Smooth muscle cell (in vitro differentiated cells): ENCODE measurements around the gene NAPB. TPM values are rescaled to one million over a fixed set of nuclear protein-coding genes. Genes with fewer than 3 reads are reported as not detected.

Experiments
- DNase-seq: peaks from one replicate; lab custom pipeline; 2025; ENCODE audit not compliant: unreplicated experiment; lab: John Stamatoyannopoulos, UW
- H2AFZ ChIP-seq: fragments of 200-600 bp; sonication (generic); 2 replicates; pipeline ENCODE4 v1.6.0; 2016; ENCODE audit warnings: antibody characterized with exemption, low read depth, mild to moderate bottlenecking
- H3F3A ChIP-seq: fragments of 200-600 bp; sonication (generic); 2 replicates; pipeline ENCODE4 v1.6.0; 2017; ENCODE audit warnings: antibody characterized with exemption, low read depth
- H3K27ac ChIP-seq: fragments of 200-600 bp; sonication (generic); 2 replicates; pipeline ENCODE4 v1.5.1; 2016; ENCODE audit warnings: low read depth, mild to moderate bottlenecking
- H3K27me3 ChIP-seq: fragments of 200-600 bp; sonication (generic); 2 replicates; pipeline ENCODE4 v1.6.1; 2016; ENCODE audit warnings: low read depth, mild to moderate bottlenecking
- H3K36me3 ChIP-seq: fragments of 200-600 bp; sonication (generic); 2 replicates; pipeline ENCODE4 v1.5.1; 2016; ENCODE audit warnings: low read depth
- H3K4me1 ChIP-seq: fragments of 200-600 bp; sonication (generic); 2 replicates; pipeline ENCODE4 v1.5.1; 2016; ENCODE audit warnings: low read depth
- H3K4me2 ChIP-seq: fragments of 200-600 bp; sonication (generic); 2 replicates; pipeline ENCODE4 v1.6.0; 2016; ENCODE audit warnings: mild to moderate bottlenecking
- H3K4me3 ChIP-seq: fragments of 200-600 bp; sonication (generic); 2 replicates; pipeline ENCODE4 v1.5.1; 2016; ENCODE audit warnings: mild to moderate bottlenecking
- H3K79me2 ChIP-seq: fragments of 200-600 bp; sonication (generic); 2 replicates; pipeline ENCODE4 v1.6.0; 2016; ENCODE audit warnings: low read depth, mild to moderate bottlenecking
- H3K9ac ChIP-seq: fragments of 200-600 bp; sonication (generic); 2 replicates; pipeline ENCODE4 v1.6.0; 2016; ENCODE audit warnings: low read depth
- H3K9me3 ChIP-seq: fragments of 200-600 bp; sonication (generic); replicated peaks from 2 replicates; pipeline ENCODE4 v1.5.1; 2016; ENCODE audit warnings: low read depth
- H4K20me1 ChIP-seq: fragments of 200-600 bp; sonication (generic); 2 replicates; pipeline ENCODE4 v1.6.0; 2016; ENCODE audit warnings: low read depth
- WGBS: methylation state at CpG from one replicate; pipeline ENCODE4 v1.1.7; 2016; ENCODE audit warnings: low lambda C conversion rate; 5-methylcytosine and 5-hydroxymethylcytosine counted together
- polyA plus RNA-seq: library from polyadenylated mRNA; unstranded; fragments of >200 nt; fragmentation: Nextera tagmentation; extraction: Ambion mirVana; gene quantifications from 2 replicates; pipeline ENCODE4 v1.2.1, GENCODE V29; 2016
- total RNA-seq: library from RNA; depleted of rRNA; stranded (reverse); fragments of >200 nt; gene quantifications from 2 replicates; pipeline ENCODE4 v1.2.3, GENCODE V29; 2014
- TF ChIP-seq, protein P1 (sequence below): fragments of 200-600 bp; sonication (generic); IDR thresholded peaks from 2 replicates; pipeline ENCODE4 v1.5.1; 2017; ENCODE audit warnings: borderline replicate concordance, mild to moderate bottlenecking, antibody characterized with exemption; ENCODE audit not compliant: insufficient read depth, poor library complexity, severe bottlenecking

The NAPB gene
- total and polyA plus RNA-seq, 2 experiments from 2014 or later, result 0.65 to 11.4 TPM

DNA sequence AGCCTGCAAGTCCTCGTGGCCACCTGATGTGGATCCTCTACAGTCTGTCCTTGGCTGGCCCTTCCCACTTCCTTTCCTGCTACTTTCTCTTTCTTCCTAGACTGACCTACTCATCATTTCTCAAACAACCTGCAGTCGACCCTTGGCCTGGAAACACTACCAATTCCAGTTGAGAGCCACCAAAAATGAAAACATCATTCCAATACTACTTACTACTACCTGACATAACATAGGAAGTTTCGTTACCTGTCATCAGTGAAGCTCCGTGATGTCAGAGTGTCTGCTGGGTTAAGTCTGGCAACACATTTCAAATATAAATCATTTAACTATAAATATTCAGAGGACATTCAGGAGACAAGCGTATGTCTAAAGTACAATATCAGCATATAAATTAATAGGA is 45.5 kb downstream of the NAPB start:
- DNase-seq, result no peak
- Histone ChIP-seq H3K36me3 (peaks cover 12% of the 10 kb centered on the region), H3K4me1 (no peaks in the 10 kb centered on the region)

DNA sequence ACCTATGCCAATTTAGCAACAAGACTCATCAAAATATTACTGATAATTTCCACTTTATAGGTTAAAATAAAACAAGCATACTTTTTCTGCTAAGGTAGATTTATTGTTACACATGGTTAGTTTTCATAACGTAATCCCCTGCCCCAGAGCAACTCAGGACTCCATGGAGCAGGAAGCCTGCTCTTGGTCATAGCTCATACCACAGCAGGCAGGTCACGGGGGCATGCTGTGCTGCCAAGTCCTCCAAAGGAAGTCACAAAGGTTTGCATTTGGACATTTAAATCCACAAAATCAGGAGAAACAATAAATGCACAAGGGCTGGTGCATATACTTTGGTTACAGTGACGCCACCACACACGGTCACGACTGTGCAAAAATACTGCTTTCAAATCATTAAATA is 46.8 kb downstream of the NAPB start:
- no peak overlapping the region for H3K27ac ChIP-seq
- no peak overlapping the region for H3K4me2 ChIP-seq
- H2AFZ ChIP-seq, result no peak overlapping the region
- DNase-seq, result no peak
- H3F3A ChIP-seq, result no peaks in the 10 kb centered on the region
- H3K4me3 ChIP-seq, result no peak overlapping the region
- 97% methylated on average over 5 of the region's 5 CpGs for WGBS
- no peaks in the 10 kb centered on the region for H3K9me3 ChIP-seq
- peaks cover 15% of the 10 kb centered on the region for H3K36me3 ChIP-seq
- TF ChIP-seq, protein P1, sequence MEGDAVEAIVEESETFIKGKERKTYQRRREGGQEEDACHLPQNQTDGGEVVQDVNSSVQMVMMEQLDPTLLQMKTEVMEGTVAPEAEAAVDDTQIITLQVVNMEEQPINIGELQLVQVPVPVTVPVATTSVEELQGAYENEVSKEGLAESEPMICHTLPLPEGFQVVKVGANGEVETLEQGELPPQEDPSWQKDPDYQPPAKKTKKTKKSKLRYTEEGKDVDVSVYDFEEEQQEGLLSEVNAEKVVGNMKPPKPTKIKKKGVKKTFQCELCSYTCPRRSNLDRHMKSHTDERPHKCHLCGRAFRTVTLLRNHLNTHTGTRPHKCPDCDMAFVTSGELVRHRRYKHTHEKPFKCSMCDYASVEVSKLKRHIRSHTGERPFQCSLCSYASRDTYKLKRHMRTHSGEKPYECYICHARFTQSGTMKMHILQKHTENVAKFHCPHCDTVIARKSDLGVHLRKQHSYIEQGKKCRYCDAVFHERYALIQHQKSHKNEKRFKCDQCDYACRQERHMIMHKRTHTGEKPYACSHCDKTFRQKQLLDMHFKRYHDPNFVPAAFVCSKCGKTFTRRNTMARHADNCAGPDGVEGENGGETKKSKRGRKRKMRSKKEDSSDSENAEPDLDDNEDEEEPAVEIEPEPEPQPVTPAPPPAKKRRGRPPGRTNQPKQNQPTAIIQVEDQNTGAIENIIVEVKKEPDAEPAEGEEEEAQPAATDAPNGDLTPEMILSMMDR, result no peak
- H3K79me2 ChIP-seq, result peaks cover 5% of the 10 kb centered on the region
- no peaks in the 10 kb centered on the region for H3K4me1 ChIP-seq
- H3K9ac ChIP-seq, result no peak overlapping the region
- H4K20me1 ChIP-seq, result peaks cover 6% of the 10 kb centered on the region
- no peaks in the 10 kb centered on the region for H3K27me3 ChIP-seq

More for the DNA sequence above, 45.5 kb downstream of the NAPB start:
- Histone ChIP-seq H3K27me3 (no peaks in the 10 kb centered on the region), H3K4me3 (no peak overlapping the region), H2AFZ (no peak overlapping the region), H3K9me3 (no peaks in the 10 kb centered on the region), H3K79me2 (peaks cover 5% of the 10 kb centered on the region), H4K20me1 (peaks cover 4% of the 10 kb centered on the region), H3F3A (no peaks in the 10 kb centered on the region), H3K4me2 (no peak overlapping the region), H3K9ac (no peak overlapping the region), H3K27ac (no peak overlapping the region)
- WGBS, result 96% methylated on average over 5 of the region's 5 CpGs
- TF ChIP-seq, protein P1, result no peak

DNA sequence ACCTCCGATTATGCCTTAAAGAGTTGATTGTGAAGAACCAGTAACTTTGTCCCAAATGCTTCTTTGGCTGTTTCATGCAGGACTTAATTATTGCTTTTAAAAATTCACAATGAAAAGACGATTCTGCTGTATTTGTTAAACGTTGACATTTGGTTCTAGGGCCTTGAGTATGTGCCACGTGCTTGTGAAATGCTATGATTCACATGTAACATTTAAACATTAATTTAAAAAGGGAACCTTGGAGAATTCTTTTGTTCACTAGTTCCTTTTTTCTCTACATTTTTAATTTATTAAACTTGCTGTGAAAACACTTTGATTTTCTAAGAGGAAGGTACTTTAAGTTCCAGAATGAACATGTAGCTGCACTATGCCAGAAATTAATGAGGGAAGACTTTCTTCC is 49.8 kb downstream of the NAPB start:
- Histone ChIP-seq H4K20me1 (peaks cover 36% of the 10 kb centered on the region), H3K4me1 (peaks cover 2% of the 10 kb centered on the region), H3F3A (no peaks in the 10 kb centered on the region), H3K4me2 (no peak overlapping the region), H3K9me3 (no peaks in the 10 kb centered on the region), H3K79me2 (peaks cover 25% of the 10 kb centered on the region), H3K9ac (no peak overlapping the region), H2AFZ (no peak overlapping the region), H3K27ac (no peak overlapping the region), H3K27me3 (no peaks in the 10 kb centered on the region), H3K4me3 (no peak overlapping the region), H3K36me3 (peaks cover 11% of the 10 kb centered on the region)
- no peak for DNase-seq
- TF ChIP-seq, protein P1, result no peak
- WGBS, result 94% methylated on average over 4 of the region's 4 CpGs

DNA sequence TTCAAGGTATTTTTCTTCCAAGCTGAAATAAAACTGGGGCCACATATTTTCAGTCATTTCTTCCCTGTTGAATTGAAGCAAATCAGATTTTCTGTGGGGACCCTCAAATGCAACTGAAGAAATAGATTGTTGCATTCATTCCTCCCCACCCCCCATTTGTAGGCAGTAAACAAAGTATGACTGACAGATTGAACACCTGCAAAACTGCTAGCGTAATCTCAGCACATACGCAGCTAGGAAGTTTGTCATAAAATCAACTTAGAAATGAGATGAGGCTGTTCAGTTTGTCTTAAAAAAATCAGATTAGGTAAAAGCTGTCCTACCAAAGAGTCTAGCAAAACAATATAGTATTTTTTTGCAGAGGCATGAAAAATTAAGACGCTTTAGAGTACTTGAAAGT is 50.4 kb downstream of the NAPB start:
- Histone ChIP-seq H3K27me3 (no peaks in the 10 kb centered on the region), H3K27ac (no peak overlapping the region), H3K4me3 (no peak overlapping the region), H3K79me2 (peaks cover 31% of the 10 kb centered on the region), H3K4me1 (peaks cover 5% of the 10 kb centered on the region), H4K20me1 (peaks cover 42% of the 10 kb centered on the region), H2AFZ (no peak overlapping the region), H3K9me3 (no peaks in the 10 kb centered on the region), H3F3A (no peaks in the 10 kb centered on the region), H3K36me3 (peaks cover 11% of the 10 kb centered on the region), H3K9ac (no peak overlapping the region), H3K4me2 (no peak overlapping the region)
- DNase-seq, result no peak
- TF ChIP-seq, protein P1, result no peak
- WGBS, result 80% methylated on average over 3 of the region's 3 CpGs
